Activated CD4-positive, alpha-beta T cell treated with anti-CD3 and anti-CD28 coated beads, Interleukin-2, amount 50 U/mL, for 16 hours (primary cell): ENCODE measurements around the gene MAP4K2.

Experiments
- DNase-seq: peaks from one replicate; pipeline ENCODE4 v3.0.0-alpha.2; 2020

The MAP4K2 gene

GRCh38 chr11:64735725-64736259, 67.2 kb downstream of the MAP4K2 start:
- no peak for DNase-seq
